Fibroblast of lung (primary cell): ENCODE data around the gene MROH9. TPM values are rescaled to one million over a fixed set of nuclear protein-coding genes. Genes with fewer than 3 reads are reported as not detected.

ENCODE experiments used
- DNase-seq, 2 donors: peaks; one replicate each; pipeline versions ENCODE4 v3.0.0 to v3.0.0-alpha.2; 2010; ENCODE audit warnings: low read depth in 2 of 2
- H2AFZ ChIP-seq: 2 replicates; pipeline ENCODE4 v1.5.1; 2012; ENCODE audit warnings: low read length, control low read depth, inconsistent platforms
- H3K27ac ChIP-seq: 2 replicates; pipeline ENCODE4 v1.5.1; 2011; ENCODE audit warnings: low read length, control low read depth; ENCODE audit not compliant: insufficient read depth
- H3K27me3 ChIP-seq: 2 replicates; pipeline ENCODE4 v1.5.1; 2011; ENCODE audit warnings: mild to moderate bottlenecking, low read length; ENCODE audit not compliant: control insufficient read depth, insufficient read depth
- H3K36me3 ChIP-seq: 2 replicates; pipeline ENCODE4 v1.5.1; 2011; ENCODE audit warnings: low read length; ENCODE audit not compliant: control insufficient read depth, insufficient read depth
- H3K4me1 ChIP-seq: 2 replicates; pipeline ENCODE4 v1.5.1; 2011; ENCODE audit warnings: low read length; ENCODE audit not compliant: control insufficient read depth, insufficient read depth; ENCODE audit errors: extremely low read depth
- H3K4me2 ChIP-seq: 2 replicates; pipeline ENCODE4 v1.5.1; 2011; ENCODE audit warnings: low read length, control low read depth; ENCODE audit not compliant: insufficient read depth; ENCODE audit errors: extremely low read depth
- H3K4me3 ChIP-seq, 4 experiments: fragments of 200-600 bp in 1 of 4; sonication (generic) in 1 of 4; replicated peaks in 1 of 4; 2 replicates each; pipeline ENCODE4 v1.5.1; 2011 to 2016; ENCODE audit warnings: low read length in 4 of 4, low read depth in 3 of 4, mild to moderate bottlenecking in 3 of 4, control low read depth in 2 of 4, inconsistent platforms in 1 of 4, mixed read lengths in 1 of 4; ENCODE audit not compliant: insufficient read depth in 1 of 4; ENCODE audit errors: control extremely low read depth in 1 of 4
- H3K79me2 ChIP-seq: 2 replicates; pipeline ENCODE4 v1.5.1; 2012; ENCODE audit warnings: mild to moderate bottlenecking, low read length, inconsistent platforms; ENCODE audit not compliant: control insufficient read depth, insufficient read depth
- H3K9ac ChIP-seq: 2 replicates; pipeline ENCODE4 v1.5.1; 2011; ENCODE audit warnings: mild to moderate bottlenecking, low read length, control low read depth; ENCODE audit not compliant: insufficient read depth
- H3K9me3 ChIP-seq: 2 replicates; pipeline ENCODE4 v1.5.1; 2012; ENCODE audit warnings: low read depth, low read length; ENCODE audit not compliant: control insufficient read depth, insufficient read depth
- H4K20me1 ChIP-seq: 2 replicates; pipeline ENCODE4 v1.5.1; 2011; ENCODE audit warnings: low read length; ENCODE audit not compliant: control insufficient read depth, insufficient read depth; ENCODE audit errors: extremely low read depth
- CTCF ChIP-seq, 2 donors: IDR thresholded peaks in 1 of 2; conservative IDR thresholded peaks in 1 of 2; 1 replicate in 1 of 2; 2 replicates in 1 of 2; pipeline ENCODE4 v1.5.1; 2011 to 2012; ENCODE audit warnings: low read length in 2 of 2, control low read depth in 1 of 2, inconsistent platforms in 1 of 2, low read depth in 1 of 2, mild to moderate bottlenecking in 1 of 2
- EZH2 ChIP-seq: IDR thresholded peaks from 2 replicates; pipeline ENCODE4 v1.5.1; 2012; ENCODE audit warnings: low read length, control low read depth, mild to moderate bottlenecking; ENCODE audit errors: missing control alignments
- polyA plus RNA-seq, 2 donors: library from polyadenylated mRNA; depleted of rRNA in 1 of 2; stranded (reverse) in 1 of 2; unstranded in 1 of 2; fragments of >200 nt; gene quantifications; 2 replicates each; pipeline ENCODE4 v1.2.1, GENCODE V29; 2011 to 2012; ENCODE audit warnings: missing spikeins in 1 of 2
- total RNA-seq: library from RNA; depleted of rRNA; stranded (reverse); fragments of >200 nt; gene quantifications from 2 replicates; pipeline ENCODE4 v1.2.1, GENCODE V29; 2014

Gene MROH9
- total and polyA plus RNA-seq, 2 donors (not counting 1 experiment from before 2014, with no cell fraction given), result 0.15 TPM; not detected in 1

GRCh38 chr1:171103862-171104261, 168.5 kb downstream of the MROH9 start:
- no peak for TF ChIP-seq CTCF (conservative IDR thresholded peaks at IDR 0.05 in 1 of 2, IDR thresholded peaks at IDR 0.05 in 1 of 2; ENCODE audit: low read depth in 1 of 2, low read length in 2 of 2)
- no peak for TF ChIP-seq EZH2
- no peak for DNase-seq
- no peaks in the 10 kb centered on the region for H3K27me3 ChIP-seq
- H3K9me3 ChIP-seq, result no peaks in the 10 kb centered on the region
- H2AFZ ChIP-seq, result no peak overlapping the region
- H3K9ac ChIP-seq, result no peak overlapping the region
- H3K4me3 ChIP-seq, result no peak overlapping the region
- no peaks in the 10 kb centered on the region for H4K20me1 ChIP-seq
- H3K79me2 ChIP-seq, result no peaks in the 10 kb centered on the region
- no peak overlapping the region for H3K4me2 ChIP-seq
- H3K4me1 ChIP-seq, result no peaks in the 10 kb centered on the region
- H3K27ac ChIP-seq, result no peak overlapping the region
- no peaks in the 10 kb centered on the region for H3K36me3 ChIP-seq

- Histone ChIP-seq H3K27me3 (no peaks in the 10 kb centered on the region), H3K9me3 (no peaks in the 10 kb centered on the region), H3K4me2 (no peak overlapping the region), H4K20me1 (no peaks in the 10 kb centered on the region), H3K36me3 (no peaks in the 10 kb centered on the region), H3K9ac (no peak overlapping the region), H3K79me2 (no peaks in the 10 kb centered on the region), H2AFZ (no peak overlapping the region), H3K4me3 (no peak overlapping the region), H3K27ac (no peak overlapping the region), H3K4me1 (peaks cover 4% of the 10 kb centered on the region)
- DNase-seq, result peak in 1 of 2 donors; percentile 71
- TF ChIP-seq EZH2 (no peak), CTCF (conservative IDR thresholded peaks at IDR 0.05 in 1 of 2, IDR thresholded peaks at IDR 0.05 in 1 of 2; ENCODE audit: low read depth in 1 of 2, low read length in 2 of 2) (no peak)
These were observed 172.1 kb downstream of the MROH9 start for GRCh38 chr1:171107262-171107940.

- no peaks in the 10 kb centered on the region for H3K79me2 ChIP-seq
- H3K4me3 ChIP-seq, result peak overlapping the region in 1 of 4 experiments; percentile 9
- H3K4me1 ChIP-seq, result peaks cover 5% of the 10 kb centered on the region
- H3K27ac ChIP-seq, result no peak overlapping the region
- no peak for DNase-seq
- no peak overlapping the region for H2AFZ ChIP-seq
- H3K27me3 ChIP-seq, result no peaks in the 10 kb centered on the region
- TF ChIP-seq CTCF (conservative IDR thresholded peaks at IDR 0.05 in 1 of 2, IDR thresholded peaks at IDR 0.05 in 1 of 2; ENCODE audit: low read depth in 1 of 2, low read length in 2 of 2) (no peak), EZH2 (no peak)
- H4K20me1 ChIP-seq, result no peaks in the 10 kb centered on the region
- H3K36me3 ChIP-seq, result no peaks in the 10 kb centered on the region
- no peaks in the 10 kb centered on the region for H3K9me3 ChIP-seq
- no peak overlapping the region for H3K4me2 ChIP-seq
- H3K9ac ChIP-seq, result no peak overlapping the region
These were observed 172.6 kb downstream of the MROH9 start for GRCh38 chr1:171107969-171108368.
